Activated naive CD8-positive, alpha-beta T cell treated with anti-CD3 and anti-CD28 coated beads, Interleukin-2, amount 50 U/mL, for 16 hours (primary cell): Measurements from ENCODE around the gene N4BP2.

Source experiments
- DNase-seq: peaks from one replicate; pipeline ENCODE4 v3.0.0-alpha.2; 2020; ENCODE audit warnings: low read depth, low spot score

N4BP2 gene

GRCh38 chr4:40192114-40193015 lies 135.7 kb downstream of the N4BP2 start:
- no peak for DNase-seq

DNA sequence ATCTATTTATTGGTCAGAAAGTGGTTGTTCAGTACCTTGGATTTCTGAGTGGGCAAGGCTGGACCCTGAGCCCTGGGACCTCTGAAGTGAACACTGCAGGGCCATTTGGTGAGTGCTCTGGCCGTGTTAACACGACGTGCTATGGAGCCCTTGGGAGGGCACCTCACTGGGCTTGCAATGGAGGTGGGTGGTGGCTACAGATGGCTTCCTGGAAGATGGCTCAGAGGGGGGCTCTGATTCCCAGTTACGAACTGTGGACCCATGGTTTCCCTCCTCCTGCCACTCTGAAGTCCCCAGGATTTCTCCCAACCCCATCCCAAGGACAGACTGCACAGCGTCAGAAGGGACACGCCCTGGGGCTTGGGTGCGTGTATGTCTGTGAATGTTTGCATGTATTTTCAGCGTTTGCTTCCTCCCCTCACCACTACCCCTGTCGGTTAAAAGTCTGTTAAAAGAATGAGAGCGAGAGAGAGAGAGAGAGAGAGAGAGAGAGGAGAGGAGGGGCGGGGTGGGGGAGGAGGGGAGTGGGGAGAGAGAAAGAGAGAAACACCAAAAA lies 136.4 kb downstream of the N4BP2 start:
- DNase-seq: no peak

DNA sequence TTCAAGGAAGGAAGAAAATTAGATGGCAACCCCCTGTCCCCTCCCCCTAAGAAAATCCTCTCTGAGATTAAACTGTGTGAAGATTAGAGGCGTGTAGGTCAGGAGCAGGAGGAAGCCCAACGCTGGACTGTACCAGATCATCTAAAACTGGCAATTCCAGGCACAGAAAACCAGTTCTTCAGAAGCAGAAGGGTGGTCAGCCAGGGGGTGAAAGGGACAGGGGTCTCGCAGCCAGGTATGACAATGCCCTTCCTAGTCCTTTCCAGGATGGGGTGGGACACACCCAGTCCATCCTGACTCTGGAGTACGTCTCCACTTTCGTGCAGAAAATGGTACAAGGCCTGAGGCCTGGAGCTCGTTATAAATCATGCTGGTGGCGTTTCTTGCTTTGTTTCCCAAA lies 136.9 kb downstream of the N4BP2 start:
- DNase-seq: no peak

DNA sequence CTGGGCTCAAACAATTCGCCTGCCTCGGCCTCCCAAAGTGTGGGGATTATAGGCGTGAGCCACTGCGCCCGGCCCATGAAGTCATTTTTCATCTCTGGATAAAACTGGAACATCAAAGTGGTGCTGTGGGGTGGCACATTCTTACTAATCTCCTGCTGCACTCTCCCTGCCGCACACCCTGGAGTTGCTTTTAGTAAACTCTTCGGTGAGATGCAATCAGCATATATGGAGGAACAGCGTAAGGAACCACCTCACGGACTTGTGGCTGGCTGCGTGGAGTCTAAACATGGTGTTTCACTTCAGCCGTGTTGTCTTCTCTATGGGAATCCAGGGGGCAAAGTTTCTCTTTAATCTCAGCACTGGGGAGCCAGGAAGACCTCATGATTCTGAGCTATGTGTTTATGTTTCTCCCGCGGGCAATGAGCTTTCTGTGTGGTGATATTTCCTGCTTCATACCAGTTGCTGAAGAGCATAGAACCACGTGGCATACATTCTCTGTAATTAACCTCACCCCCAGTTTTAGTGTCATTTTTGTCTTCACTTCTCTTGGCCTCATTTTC lies 138.0 kb downstream of the N4BP2 start:
- DNase-seq: no peak

GRCh38 chr4:40195182-40196177 lies 138.8 kb downstream of the N4BP2 start:
- DNase-seq: no peak

- no peak for DNase-seq
Measured at GRCh38 chr4:40196272-40196671, 139.6 kb downstream of the N4BP2 start.

- peak; percentile 56 for DNase-seq
Measured at GRCh38 chr4:40196724-40197281, 140.2 kb downstream of the N4BP2 start, which contains the start of gene RHOH. TSS of gene RHOH (plus strand) at chr4:40197031. CDS start at chr4:40243387, 46,356 bp downstream.

DNA sequence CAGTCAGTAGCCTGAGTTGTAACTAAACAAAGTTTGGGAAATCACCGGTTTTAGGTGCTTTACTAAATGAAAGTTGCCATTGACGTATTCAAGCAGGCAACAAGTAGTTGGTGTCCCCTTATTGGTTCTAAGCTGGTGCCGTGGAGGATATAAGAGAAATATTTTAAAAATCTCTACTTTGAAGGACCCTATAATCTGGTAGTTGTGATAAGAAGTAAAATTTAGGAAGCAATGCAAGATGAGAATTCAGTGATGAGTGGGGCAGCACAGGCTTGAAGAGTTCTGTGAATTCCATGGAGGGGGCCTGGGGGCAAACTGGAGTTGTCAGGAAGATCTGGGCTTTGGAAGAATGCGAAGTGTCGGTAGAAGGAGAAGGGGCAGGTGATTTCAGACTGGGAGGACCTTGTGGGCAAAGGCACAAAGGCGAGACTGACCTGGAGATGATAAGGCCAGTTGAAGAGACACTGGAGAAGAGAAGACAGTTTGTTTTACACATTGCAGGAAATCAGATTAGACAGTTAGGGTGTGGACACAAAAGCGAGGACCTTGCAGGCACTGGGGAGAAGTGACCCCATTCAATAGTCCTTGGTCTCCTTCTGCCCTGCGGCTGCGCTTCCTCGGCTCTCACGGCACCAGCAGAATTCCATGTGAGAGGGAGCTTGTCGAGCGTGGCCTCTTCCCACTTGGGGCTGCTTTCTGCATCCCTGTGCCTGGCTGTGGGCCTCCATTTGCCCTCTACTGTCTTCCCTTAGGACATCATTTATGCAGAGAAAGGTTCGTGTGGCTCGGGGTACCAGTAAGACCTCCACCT lies 141.4 kb downstream of the N4BP2 start:
- no peak for DNase-seq

- DNase-seq: no peak
Measured at GRCh38 chr4:40199179-40199670, 142.6 kb downstream of the N4BP2 start.

- no peak for DNase-seq
Measured at GRCh38 chr4:40199999-40200874, 143.6 kb downstream of the N4BP2 start.

GRCh38 chr4:40200875-40201801 lies 144.5 kb downstream of the N4BP2 start:
- DNase-seq: no peak

- DNase-seq: no peak
Measured at GRCh38 chr4:40201898-40202297, 145.2 kb downstream of the N4BP2 start.

DNA sequence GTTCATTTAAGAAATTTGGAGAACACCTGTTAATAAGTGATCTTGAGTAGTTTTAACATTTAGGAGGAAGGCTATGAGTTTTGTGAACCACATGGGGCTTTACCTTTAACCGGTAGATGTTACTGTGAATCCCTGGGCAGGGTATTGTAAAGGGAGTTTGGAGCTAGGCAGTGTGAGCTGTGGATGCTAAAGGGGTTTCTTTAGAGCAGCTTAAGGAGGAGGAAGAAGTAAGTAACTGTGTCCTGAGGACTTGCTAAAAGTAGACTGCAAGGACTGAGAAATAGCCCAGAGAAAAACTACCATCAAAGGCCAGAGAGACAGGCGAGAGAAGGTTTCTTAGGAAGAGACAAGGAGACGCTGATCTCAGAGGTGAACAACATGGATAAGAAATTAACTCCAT lies 145.8 kb downstream of the N4BP2 start:
- no peak for DNase-seq

DNA sequence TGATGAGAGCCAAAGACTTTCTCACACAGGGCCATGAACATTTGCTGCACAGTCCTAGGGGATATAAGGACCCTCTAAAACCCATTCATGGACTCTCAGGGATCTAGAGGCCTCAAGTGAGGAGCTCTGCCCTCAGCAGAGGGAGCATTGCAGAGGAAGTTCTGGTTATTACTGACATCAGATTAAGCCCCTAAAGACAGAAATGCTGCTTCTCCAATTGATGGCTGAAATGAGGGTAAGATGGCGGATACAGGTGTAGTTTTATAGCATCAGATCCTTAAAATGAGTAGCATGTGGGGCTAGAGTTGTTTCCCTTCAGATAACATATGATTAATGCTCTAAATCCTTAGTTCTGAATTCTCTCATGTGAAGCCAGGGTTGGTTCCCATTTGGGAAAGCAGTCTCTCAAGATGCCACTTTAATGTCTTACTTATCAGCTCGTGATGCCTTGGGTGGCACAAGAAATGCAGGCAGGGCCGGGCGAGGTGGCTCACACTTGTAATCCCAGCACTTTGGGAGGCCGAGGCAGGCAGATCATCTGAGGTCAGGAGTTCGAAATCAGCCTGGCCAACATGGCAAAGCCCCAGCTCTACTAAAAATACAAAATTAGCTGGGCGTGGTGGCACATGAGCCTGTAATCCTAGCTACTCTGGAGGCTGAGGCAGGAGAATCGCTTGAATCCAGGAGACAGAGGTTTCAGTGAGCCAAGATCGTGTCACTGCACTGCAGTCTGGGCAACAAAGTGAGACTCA lies 148.0 kb downstream of the N4BP2 start:
- no peak for DNase-seq

DNA sequence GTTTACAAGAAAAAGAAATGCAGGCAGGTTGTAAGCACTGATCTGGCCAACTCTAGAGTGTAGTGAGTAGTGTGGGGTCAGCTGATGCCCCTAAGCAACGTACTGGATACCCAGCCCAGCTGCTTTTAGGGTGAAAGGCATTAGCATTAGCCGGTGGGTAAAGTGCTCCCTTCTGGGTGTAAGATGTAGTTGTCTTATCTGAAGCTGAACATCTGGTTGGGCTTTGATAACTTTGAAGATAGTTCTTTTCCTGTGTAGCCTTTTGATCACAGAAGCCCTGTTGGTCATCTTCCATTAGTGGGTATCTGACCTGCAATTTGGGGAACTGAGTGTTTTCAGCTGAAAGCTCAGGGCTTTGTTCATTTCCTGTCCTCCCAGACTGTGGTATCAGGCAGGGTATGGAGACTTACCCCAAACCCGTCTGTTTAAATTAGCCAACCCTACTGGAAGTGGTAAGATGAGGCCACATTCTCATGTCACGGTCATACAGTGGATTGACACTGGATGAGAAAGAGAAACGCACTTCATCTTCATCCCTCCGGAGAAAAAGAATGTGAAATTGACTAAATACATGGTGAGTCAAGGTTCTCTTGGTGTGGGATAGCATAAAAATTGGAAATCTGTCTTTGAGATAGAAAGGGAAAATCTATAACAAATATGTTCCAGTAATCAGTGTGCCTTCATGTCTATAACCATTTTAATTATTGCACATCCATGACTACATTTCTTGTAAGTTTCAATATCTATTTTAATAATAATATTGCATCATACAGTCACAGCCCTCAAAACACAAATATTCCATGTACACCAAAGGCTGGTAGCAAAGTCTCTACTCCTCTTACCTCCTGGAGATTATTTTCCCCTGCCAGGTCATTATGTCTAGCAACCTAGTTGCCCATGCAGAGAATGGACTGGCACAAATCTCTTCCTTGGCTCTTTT lies 148.9 kb downstream of the N4BP2 start:
- no peak for DNase-seq

GRCh38 chr4:40206426-40206825 lies 149.8 kb downstream of the N4BP2 start:
- no peak for DNase-seq
